H4 (cell line): Measurements from ENCODE around the gene PGK2. TPM values are rescaled to one million over a fixed set of nuclear protein-coding genes. Genes with fewer than 3 reads are reported as not detected.
"Not testable (repeated sequence)": the region's sequence is repeated elsewhere in the genome, so short reads cannot be mapped to it uniquely, and the experiment has no call there.

Experiments used
- DNase-seq: peaks from one replicate; pipeline ENCODE4 v3.0.0-alpha.2; 2015; ENCODE audit warnings: low spot score
- total RNA-seq: library from RNA; depleted of rRNA; stranded (reverse); fragments of >200 nt; shearing (Covaris generic); gene quantifications from 2 replicates; pipeline ENCODE4 v1.2.3, GENCODE V29; 2014; rRNA removed

The PGK2 gene
- total RNA-seq: not detected in 2 replicates

DNA sequence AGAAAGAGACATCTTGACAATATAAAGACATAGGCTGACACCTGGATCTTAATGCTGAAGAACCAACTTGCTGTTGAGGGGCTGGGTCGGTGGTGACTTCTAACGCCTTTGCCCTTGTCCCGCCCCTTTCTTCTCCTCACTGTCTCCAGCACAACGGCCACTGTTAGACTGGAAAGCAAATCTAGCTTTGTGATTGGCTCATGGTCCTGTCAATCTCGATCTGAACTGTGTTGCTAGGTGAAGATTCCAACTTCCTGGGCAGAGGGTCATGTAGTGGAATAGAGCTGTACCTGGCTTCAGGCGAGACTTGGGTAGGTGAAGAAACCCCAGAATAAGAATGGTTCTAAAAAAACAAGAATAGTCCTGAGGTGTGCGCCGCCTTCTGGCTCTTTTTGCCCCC, at the start of gene PGK2:
PGK2 (minus strand) TSS at position 110 of the 400 bp plus-strand sequence; CDS start at position 12, 98 bp downstream.
- peak; percentile 48 for DNase-seq

DNA sequence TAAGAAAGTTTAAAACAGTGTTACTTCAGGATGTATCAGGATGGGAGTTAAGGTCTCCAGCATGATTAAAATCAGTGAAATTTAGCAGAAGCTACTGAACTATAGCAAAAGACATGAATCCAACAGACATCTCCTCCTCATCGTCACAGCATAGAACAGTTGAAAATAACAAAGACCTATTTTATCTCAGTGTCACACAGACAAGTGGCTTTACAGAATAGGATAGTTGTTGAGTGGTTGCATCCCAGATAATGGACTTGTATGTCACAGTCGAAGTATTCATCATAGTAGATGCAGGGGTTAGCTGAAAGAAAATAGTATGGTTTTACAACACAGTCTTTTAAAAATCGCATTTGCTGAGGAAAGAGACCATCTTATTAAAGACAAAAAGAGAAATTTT, 48.1 kb upstream of the PGK2 start:
- no peak for DNase-seq

DNA sequence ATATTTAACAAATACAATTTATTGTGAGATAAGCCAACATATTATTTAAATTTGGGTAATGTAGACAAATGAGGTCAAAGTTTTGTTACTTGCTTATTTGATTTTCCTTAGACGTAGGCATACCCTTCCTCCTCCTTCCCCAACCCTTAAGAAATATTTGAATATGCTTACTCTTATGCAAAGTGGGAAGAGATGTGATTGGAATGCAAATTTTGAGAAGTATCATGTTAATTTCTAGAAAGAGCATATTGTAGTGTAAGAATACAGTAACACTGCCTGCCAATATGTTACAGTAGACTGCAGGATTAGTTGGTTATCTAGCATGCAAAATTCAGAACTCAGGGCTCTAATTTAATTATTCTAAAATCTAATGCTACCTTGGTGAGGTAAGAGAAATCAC, 46.3 kb upstream of the PGK2 start:
- DNase-seq: no peak

DNA sequence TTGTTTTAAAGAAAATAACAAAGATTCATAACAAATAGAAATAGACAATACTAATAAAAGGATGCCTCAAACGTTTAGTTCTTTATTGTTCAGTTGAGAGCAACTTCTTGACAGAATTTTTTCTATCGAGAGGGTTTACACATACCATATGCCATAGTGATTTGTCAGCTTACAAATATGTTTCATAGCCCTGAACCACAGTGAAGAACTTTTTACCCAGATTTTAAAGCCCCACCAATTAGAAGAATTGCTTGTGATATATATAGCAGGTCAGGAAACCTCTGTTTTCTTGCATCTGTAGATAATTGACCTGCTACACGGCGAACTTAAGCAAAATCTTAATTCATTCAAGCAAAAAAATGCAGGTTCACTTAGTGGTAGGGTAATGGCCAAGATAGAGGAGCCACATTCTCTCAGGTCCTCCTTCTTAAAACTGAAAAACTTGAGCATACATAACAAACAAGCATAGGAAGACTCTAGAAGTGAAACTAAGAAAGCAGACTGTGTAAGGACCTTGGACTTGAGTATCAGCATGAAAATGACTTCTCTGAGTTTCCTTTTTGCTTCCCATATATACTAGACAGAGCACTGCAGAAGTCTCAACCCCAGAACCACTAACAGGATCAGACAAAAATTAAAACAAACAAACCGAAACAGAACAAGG, 39.8 kb upstream of the PGK2 start:
- DNase-seq: peak; percentile 12

DNA sequence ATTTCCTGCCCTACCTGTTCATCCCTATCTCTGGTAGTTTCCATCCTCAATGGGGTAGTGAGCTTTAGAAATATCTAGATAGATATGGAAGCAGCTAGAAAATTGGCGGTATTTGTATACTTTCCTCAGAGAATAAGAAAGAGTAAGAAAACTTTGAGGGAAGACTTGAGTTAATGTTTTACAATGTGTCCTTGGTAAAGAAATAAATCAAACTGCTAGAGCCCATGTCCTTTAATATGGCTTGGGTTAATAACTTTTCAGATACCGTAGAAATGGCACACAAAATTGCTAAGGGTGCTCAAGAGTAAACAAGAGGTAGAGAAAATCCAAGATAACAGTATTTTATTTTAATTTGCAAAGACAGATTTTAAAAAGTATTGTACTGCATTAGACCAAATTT, 28.1 kb upstream of the PGK2 start:
- DNase-seq: no peak

DNA sequence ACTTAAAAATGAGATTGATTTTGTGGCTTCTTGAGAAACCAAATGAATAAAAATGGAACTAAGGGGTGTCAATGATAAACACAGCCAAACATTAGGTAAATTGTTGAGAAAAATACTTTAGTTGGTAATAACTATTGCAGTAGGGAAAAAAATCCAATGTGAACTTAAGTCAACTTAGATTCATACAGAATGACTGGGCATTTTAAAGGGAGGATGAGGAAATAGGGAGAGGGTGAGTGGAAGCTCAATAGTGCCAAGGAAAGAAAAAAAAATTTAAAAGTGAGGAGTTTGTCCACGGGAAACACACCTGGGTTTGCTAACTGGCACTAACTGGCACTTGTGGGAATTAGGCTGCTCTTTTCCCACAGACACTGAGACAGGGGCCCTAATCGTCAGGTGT, 26.2 kb upstream of the PGK2 start:
- no peak for DNase-seq

DNA sequence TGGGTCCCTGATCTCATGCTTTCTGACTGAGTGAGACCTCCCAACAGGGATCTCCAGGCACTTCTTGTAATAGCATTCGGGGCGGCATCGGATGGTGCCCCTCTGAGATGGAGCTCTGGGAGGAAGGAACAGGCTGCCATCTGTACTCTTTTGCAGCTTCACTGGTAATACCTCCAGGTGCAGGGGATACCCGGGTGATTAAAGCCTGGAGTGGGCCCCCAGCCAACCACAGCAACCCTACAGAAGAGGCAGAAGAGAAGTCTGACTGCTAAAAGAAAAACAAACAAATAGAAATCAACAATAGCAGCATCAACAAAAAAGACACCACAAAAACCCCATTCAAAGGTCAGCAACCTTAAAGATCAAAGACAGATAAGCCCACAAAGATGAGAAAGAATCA, 19.1 kb upstream of the PGK2 start:
- no peak for DNase-seq

DNA sequence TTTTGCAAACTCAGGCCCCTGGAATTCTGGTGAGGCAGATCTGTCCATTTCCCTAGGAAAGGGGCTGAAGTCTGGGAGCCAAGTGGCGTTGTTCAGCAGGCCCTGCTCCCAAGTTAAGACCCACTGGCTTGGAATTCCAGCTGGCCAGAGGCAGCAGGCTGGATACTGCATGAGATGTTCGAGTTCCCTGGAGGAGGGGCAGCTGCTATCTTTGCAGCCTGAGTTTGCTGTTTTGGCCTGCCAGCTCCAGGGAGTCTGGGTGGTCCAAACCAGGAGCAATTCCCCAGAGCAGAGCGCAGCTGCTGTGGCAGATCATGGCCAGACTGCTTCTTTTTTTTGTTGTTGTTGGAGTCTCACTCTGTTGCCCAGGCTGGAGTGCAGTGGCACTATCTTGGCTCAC, 18.2 kb upstream of the PGK2 start:
- DNase-seq: no peak

DNA sequence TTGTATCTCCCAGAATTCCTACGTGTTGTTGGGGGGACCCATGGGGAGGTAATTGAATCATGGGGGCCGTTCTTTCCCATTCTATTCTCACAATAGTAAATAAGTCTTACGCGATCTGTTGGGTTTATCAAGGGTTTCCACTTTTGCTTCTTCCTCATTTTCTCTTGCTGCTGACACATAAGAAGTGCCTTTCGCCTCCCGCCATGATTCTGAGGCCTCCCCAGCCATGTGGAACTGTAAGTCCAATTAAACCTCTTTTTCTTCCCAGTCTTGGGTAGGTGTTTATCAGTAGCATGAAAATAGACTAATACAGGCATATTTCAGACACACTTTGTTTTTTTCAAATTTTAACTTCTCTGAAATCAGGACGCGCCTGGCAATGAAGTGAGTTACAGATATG, 14.4 kb upstream of the PGK2 start:
- no peak for DNase-seq

DNA sequence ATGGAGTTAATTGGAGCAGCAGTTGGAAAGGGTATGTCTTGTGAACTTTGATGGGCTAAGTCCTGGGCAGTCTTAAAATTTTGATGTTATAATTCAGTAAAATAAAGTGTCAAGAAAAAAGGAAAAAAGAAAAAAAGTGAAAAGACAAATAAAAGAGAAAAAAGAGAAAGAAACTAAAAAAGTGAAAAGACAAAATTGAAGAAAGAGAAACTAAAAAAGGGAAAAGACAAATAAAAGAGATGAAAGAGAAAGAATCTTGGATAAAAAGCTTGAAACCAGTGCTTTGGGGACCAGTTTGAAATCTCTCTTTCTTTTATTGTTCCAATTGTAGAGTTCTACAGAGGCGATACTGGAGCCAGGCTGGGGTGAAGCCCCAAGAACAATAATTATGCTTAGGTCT, 12.0 kb upstream of the PGK2 start:
- no peak for DNase-seq

DNA sequence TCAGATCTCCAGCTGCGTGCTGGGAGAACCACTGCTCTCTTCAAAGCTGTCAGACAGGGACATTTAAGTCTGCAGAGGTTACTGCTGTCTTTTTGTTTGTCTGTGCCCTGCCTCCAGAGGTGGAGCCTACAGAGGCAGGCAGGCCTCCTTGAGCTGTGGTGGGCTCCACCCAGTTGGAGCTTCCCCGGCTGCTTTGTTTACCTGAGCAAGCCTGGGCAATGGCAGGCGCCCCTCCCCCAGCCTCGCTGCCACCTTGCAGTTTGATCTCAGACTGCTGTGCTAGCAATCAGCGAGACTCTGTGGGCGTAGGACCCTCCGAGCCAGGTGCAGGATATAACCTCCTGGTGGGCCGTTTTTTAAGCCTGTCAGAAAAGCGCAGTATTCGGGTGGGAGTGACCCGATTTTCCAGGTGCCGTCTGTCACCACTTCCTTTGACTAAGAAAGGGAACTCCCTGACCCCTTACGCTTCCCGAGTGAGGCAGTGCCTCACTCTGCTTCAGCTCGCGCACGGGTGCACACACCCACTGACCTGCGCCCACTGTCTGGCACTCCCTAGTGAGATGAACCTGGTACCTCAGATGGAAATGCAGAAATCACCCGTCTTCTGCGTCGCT, 9.9 kb upstream of the PGK2 start:
- not testable (repeated sequence) for DNase-seq

DNA sequence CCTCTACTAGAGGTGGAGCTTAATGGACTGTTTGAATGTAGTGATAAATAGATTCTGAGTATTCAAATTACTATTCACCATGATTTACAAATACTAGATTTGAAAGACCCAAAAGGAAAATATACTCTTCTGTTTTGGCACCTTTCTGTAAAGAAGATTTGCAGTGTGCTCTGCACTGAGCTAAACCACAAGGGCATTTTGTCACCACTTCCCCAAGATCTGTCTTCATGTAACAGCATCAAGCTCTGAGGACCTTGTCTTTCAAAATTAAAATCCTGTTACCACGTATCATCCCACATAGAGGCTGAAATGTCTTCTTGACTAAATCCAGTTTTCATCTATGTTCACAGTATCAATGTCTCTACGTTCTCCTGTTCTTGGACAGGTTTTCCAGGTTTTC, 3.3 kb upstream of the PGK2 start:
- DNase-seq: no peak

DNA sequence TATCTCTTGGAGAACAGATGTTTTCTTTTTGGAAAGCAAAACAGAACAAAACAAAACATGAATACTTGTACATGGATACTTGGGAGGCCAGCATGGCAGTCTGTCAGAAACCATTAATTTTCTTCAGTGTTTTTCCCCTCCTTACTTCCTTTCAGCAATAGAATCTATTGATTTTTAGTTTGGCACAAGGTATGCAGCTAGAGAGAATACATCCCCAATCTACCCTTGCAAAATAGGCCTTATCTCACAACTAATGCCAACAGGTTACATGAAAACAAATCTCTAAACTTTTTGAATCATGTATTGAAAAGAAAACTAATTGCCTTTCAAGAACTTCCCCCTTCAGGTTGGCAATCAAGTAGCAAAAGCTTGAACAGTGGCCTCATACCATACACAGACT, 2.8 kb downstream of the PGK2 start:
- DNase-seq: no peak

DNA sequence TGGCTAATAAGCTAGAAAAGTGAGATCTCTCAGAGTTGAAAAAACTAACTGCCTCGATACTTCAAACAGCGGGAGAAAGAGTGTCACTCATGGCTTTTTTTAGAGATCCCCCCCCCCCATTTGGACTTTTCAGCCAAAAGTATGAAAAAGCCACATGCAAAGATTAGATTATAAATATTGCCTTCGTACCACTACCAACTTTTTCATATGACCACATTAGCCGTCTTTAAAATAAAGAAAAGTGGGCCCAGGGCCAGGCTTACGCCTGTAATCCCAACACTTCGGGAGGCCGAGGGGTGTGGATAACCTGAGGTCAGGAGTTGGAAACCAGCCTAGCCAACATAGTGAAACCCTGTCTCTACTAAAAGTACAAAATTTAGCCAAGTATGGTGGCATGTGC, 4.4 kb downstream of the PGK2 start:
- DNase-seq: no peak

DNA sequence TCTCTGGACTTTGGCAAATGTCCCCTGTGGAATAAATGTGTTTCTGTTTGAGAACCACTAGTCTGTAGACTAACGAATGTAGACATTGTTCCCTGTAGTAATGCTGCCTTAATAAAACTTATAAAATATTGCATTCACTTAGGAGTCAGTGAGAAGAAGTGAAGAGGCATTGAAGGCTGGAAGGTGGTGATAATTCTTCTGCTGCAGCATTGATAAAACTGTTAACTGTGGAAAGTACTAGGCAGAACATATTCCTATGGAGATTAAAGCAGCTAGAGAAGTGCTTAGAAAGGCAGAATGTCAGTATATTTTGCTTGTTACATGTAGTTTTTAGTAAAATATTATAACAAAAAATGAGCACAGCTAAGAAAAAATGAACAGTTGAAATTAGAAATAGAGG, 4.8 kb downstream of the PGK2 start:
- DNase-seq: no peak

DNA sequence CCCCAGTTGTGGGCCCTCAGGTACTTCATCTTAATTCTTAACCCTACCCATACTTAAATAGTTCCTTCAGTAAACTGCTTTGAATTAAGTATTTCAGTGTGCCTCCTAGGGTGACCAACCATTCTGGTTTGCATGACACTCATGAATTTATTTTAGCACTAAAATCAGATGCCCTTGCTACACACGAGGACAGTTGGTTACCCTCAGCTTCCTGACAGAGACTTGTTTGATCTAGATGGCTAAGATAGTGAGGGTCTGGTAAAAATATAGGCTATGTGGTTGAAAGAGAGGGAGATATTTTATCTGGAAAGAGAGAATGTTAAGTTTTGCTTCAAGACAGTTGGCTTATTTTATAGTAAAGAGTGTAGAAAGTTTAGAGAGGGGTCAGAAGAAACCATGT, 10.6 kb downstream of the PGK2 start:
- DNase-seq: no peak

DNA sequence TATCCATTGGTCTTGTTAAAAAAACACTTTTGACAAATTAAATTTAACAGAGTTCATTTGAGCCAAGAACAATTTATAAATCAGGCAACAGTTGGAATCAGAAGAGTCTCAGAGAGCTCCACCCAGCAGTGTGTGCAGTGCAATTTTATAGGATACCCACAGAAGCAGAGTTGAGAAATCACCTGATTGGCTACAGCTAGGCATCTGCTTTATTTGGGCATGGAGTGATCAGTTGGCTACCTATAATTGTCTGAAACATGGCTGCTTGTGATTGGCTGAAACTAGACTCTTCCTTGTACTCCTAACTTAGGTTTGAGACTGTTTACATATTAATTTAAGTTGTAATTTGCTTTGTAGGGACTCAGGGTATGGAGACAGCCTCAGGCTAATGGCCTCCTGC, 12.0 kb downstream of the PGK2 start:
- no peak for DNase-seq

DNA sequence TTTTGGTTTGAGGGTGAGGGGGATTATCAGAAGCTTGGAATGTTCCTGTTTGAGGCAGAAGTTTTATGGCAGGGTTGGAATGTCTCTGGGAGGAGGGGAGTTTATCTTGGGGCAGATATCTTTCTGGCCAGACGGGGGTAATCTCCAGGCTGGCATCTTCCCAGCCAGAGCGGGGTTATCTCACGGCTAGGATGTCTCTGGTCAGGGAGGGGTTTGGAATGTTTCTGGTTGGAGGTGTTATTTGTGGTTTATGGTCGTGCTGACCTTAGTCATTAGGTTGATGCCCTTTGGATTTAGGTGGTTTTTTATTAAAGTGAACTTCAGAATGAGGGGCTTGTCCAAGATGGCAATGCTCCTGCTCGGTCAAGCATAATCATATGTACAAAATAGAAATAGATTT, 14.8 kb downstream of the PGK2 start:
- no peak for DNase-seq

DNA sequence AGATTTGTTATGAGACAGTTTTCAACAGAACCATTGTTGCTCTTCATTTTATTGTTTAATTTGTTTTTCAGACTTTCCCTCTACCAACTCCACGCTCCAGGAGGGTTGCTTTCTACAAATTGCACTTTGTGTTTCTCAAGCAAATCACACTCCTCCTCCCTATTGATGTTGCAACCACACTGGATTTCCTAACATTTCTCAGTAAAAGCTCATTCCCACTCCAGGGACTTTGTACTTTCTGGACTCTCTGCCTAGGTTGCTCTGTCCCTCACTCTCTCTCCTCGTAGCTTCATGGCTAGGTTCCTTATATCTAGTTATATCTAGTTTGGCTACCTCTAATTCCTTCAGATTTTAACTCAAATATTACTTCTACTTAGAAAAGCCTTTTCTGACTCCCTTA, 20.3 kb downstream of the PGK2 start:
- no peak for DNase-seq

DNA sequence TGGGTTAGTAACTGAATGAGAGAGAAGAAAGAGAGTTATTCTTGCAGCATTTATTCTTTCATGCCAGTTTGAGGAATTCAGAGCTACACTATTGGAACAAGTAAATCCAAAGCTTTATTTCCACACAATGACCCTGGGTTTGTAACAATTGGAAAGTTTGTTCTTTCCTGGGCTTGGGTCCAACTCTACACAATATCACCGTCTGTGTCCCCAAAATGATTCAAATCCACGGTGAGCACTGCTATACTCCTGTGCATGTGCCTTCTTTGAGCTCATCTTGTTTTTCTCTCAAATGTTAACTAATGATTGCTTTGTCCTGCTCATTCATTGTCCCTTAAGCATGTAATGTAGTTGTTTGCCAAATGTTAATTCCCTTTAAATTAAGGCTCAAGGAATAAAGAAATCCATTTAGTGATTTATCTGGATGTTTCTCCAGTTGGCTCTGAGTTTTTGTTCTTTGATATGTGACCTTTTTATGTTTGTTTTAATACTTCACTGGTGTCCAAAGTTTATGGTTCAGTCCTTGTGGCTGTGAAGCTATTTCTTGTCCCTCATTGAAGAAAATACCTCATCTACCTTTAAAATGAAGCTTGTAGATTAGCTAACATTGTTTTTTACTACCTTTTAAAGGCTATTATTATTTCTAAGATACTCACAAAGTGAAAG, 22.4 kb downstream of the PGK2 start:
- no peak for DNase-seq

DNA sequence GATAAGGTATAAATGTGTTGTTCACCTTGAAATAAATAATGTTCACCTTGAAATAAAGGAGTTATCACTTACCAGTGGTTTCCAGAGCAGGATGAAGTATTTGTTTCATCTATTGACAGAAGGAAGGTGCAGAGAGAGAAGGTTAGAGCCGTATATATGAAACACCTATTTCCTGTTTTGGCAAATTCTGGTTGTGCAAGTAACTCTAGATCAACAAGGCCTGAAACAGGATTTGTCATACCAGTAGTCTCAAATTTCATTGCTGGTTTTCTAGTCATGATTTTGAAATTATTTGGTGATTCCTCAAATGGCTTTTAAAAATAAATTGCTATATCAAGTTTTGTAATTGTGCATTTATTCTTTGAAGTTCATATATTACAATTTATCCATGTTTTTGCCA, 42.8 kb downstream of the PGK2 start, which contains the start of gene CRISP3:
CRISP3 (minus strand) TSS at position 130 of the 400 bp plus-strand sequence; CDS start at position 109, 21 bp downstream.
- DNase-seq: no peak

DNA sequence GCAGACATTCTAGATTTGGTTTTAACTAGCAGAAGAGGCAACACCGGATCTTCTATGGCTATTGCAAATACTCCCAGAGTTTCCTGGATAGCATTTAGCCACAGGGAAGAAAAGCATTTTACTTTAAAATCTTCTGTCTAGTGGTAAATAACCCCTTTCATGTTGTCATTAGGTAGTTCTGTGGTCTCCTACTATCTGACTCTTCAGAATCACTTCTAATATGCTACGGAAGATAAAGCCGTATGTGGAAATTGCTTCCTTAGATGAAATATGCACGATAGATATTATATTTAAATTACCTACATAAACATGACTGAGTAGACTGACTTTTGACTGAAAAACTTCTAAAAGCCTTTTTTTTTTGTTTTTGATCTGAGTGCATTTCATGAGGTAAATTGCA, 43.7 kb downstream of the PGK2 start:
- no peak for DNase-seq

DNA sequence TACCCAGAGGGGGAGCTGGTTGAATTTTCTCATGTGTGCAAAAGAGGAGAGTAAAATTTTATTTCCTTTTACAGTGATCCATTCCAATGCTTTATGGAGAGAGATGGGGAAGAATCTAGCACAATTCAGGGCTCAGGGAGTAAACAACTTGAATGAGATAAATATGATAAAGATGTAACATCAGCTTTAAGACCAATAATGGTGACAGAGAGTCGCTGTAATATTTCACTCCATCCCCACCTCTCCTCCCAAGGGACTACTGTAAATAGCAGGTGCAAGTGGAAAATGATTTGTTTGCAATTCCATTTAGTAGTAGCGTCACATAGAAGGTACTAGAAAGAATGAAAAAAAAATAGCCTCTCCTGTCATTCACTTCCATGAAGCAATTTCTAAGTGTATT, 47.7 kb downstream of the PGK2 start:
- DNase-seq: no peak
